ENCODE results near the gene LMNB1. TPM values are rescaled to one million over a fixed set of nuclear protein-coding genes. Genes with fewer than 3 reads are reported as not detected.

LMNB1 gene

GRCh38 chr5:126881821-126882600, 105.1 kb downstream of the LMNB1 start:
- Histone ChIP-seq H3K4me1 (ENCODE audit: control insufficient read depth, insufficient read depth, low read length) (peaks cover 13% of the 10 kb centered on the region), H3K9ac (ENCODE audit: low read depth, low read length) (no peak overlapping the region), H3K36me3 (ENCODE audit: insufficient read depth, low read length) (no peaks in the 10 kb centered on the region), H3K4me2 (ENCODE audit: low read length) (no peak overlapping the region), H3K9me3 (replicated peaks; ENCODE audit: low read length) (no peaks in the 10 kb centered on the region), H3K4me3 (ENCODE audit: low read length) (no peak overlapping the region), H3K27me3 (ENCODE audit: control insufficient read depth, insufficient read depth, low read length) (no peaks in the 10 kb centered on the region)

DNA sequence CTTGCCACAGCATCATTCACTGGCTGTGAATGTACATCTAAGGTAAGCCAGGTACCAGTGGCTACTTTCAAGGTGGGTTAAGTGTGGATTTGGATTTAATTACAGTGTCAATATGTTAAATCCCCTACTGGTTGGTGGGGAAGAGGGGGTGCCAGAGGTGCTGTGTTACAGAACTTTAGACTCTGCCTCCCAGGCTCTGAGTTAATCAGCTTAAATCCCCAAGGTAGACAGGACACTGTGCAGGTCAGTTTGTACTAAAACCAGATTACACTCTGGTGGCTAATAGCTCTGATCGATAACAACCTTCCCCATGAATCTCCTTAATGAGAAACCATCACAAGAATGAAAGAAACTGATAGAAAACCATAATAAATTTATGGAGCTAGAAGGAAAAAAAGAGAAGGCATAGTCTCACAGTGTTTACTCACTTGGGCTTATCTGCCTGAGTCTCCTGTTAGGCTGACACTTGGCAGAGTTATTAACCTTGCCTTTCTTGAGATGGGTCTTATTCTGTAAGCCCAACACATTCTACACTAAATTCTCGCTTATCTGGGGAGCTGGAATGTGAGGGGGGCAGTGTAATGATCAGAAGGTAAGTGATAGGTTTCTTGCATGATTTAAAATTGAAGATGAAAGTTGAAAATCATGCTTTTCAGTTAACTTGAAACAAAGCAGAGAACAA, 106.8 kb downstream of the LMNB1 start:
- no peak overlapping the region for H3K4me3 ChIP-seq (ENCODE audit: low read length)
- H3K4me2 ChIP-seq (ENCODE audit: low read length): peak overlapping the region; percentile 47
- H3K4me1 ChIP-seq (ENCODE audit: control insufficient read depth, insufficient read depth, low read length): peaks cover 13% of the 10 kb centered on the region
- H3K36me3 ChIP-seq (ENCODE audit: insufficient read depth, low read length): no peaks in the 10 kb centered on the region
- H3K27me3 ChIP-seq (ENCODE audit: control insufficient read depth, insufficient read depth, low read length): no peaks in the 10 kb centered on the region
- H3K9ac ChIP-seq (ENCODE audit: low read depth, low read length): no peak overlapping the region
- no peaks in the 10 kb centered on the region for H3K9me3 ChIP-seq (replicated peaks; ENCODE audit: low read length)

- H3K9me3 ChIP-seq (replicated peaks; ENCODE audit: low read length): no peaks in the 10 kb centered on the region
- no peak overlapping the region for H3K4me3 ChIP-seq (ENCODE audit: low read length)
- no peaks in the 10 kb centered on the region for H3K27me3 ChIP-seq (ENCODE audit: control insufficient read depth, insufficient read depth, low read length)
- H3K4me2 ChIP-seq (ENCODE audit: low read length): peak overlapping the region; percentile 47
- peaks cover 13% of the 10 kb centered on the region for H3K4me1 ChIP-seq (ENCODE audit: control insufficient read depth, insufficient read depth, low read length)
- no peaks in the 10 kb centered on the region for H3K36me3 ChIP-seq (ENCODE audit: insufficient read depth, low read length)
- H3K9ac ChIP-seq (ENCODE audit: low read depth, low read length): no peak overlapping the region
Observed at GRCh38 chr5:126884269-126884819, 107.4 kb downstream of the LMNB1 start.

Small RNA genes within 50 kb of the gene (small RNA-seq; reads per million reads assigned to genes)
- not detected for gene RNU6-752P

Measured in skeletal muscle satellite cell (primary cell).